Measurements from ENCODE around the gene MIOX.

MIOX gene

GRCh38 chr22:50463188-50463900 is 23.3 kb upstream of the MIOX start:
- TF ChIP-seq, protein P1, sequence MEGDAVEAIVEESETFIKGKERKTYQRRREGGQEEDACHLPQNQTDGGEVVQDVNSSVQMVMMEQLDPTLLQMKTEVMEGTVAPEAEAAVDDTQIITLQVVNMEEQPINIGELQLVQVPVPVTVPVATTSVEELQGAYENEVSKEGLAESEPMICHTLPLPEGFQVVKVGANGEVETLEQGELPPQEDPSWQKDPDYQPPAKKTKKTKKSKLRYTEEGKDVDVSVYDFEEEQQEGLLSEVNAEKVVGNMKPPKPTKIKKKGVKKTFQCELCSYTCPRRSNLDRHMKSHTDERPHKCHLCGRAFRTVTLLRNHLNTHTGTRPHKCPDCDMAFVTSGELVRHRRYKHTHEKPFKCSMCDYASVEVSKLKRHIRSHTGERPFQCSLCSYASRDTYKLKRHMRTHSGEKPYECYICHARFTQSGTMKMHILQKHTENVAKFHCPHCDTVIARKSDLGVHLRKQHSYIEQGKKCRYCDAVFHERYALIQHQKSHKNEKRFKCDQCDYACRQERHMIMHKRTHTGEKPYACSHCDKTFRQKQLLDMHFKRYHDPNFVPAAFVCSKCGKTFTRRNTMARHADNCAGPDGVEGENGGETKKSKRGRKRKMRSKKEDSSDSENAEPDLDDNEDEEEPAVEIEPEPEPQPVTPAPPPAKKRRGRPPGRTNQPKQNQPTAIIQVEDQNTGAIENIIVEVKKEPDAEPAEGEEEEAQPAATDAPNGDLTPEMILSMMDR (IDR thresholded peaks at IDR 0.05): no peak
- no peaks in the 10 kb centered on the region for H3K36me3 ChIP-seq (ENCODE audit: control insufficient read depth, insufficient read depth, low read length)
- no peak overlapping the region for H3K4me3 ChIP-seq (ENCODE audit: low read depth, low read length)
- H2AFZ ChIP-seq: no peak overlapping the region
- H3K4me2 ChIP-seq (ENCODE audit: low read length): no peak overlapping the region
- H3K9ac ChIP-seq: no peak overlapping the region
- no peaks in the 10 kb centered on the region for H3K9me3 ChIP-seq (ENCODE audit: control insufficient read depth, low read length)
- H3K27ac ChIP-seq: no peak overlapping the region
- H3K4me1 ChIP-seq: no peaks in the 10 kb centered on the region
- no peaks in the 10 kb centered on the region for H3K27me3 ChIP-seq (ENCODE audit: control insufficient read depth, insufficient read depth, low read length)
- no peaks in the 10 kb centered on the region for H3K79me2 ChIP-seq

DNA sequence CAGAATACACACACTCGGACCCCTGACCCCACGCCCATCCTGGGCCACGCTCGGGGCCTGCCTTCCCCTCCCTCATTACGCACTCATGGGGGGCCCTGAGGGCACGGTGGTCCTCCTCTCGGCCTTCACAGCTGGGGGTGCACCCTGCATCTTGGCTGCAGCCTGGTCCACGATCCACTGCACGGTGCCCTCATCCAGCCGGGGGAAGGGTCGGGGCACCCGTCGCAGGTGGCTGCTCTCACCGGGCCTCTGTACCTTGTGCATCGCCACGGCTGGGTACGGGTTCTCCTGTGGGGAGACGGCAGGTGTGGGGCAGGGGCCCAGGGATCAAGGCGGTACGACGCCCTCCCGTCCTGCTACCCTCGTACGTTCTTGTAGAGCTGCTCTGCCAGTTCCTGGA is 22.2 kb upstream of the MIOX start:
- H3K27ac ChIP-seq: no peak overlapping the region
- TF ChIP-seq, protein P1 (IDR thresholded peaks at IDR 0.05): no peak
- H3K36me3 ChIP-seq (ENCODE audit: control insufficient read depth, insufficient read depth, low read length): no peaks in the 10 kb centered on the region
- H3K9me3 ChIP-seq (ENCODE audit: control insufficient read depth, low read length): no peaks in the 10 kb centered on the region
- H3K4me3 ChIP-seq (ENCODE audit: low read depth, low read length): no peak overlapping the region
- H2AFZ ChIP-seq: no peak overlapping the region
- H3K9ac ChIP-seq: no peak overlapping the region
- H3K27me3 ChIP-seq (ENCODE audit: control insufficient read depth, insufficient read depth, low read length): no peaks in the 10 kb centered on the region
- no peaks in the 10 kb centered on the region for H3K79me2 ChIP-seq
- H3K4me1 ChIP-seq: no peaks in the 10 kb centered on the region
- no peak overlapping the region for H3K4me2 ChIP-seq (ENCODE audit: low read length)

DNA sequence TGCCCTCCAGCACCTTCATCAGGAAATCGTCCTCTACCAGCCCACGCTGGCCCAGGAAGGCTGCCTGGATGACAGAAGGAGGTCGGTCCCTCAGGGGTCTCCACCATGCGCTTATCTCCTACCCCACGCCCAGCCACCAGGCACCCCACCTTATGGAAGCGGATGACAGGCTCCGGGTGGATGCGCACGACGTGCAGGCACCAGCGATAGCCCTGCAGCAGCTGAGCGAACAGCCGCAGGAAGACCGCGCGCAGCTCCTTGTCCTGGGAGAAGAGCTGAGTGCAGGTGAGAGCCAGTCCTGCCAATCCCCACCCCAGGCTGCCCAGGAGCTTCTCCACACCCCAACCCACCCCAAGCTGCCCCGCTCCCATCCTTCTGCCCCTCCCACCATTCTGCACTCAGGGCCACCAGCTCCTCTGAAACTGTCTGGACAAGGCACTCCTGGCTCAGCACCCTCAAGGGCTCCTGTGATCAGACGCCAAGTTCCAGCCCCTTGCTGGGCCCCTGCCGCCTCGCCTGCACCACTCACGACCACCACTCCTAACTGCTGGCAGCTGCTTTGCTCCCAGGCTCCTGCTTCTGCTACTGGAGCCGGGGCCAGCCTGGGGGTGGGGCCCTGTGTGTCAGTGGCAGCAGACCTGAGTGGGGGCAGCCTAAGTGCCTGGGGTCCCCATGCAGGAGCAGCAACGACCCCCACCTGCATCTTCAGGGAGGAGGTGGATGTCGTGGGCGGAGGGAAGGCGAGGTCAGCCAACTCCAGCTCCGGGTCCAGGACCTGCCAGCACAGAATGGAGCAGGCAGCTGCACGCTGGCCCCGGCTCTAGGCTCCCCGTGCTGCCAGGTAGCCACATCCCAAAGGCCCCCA is 21.4 kb upstream of the MIOX start:
- no peak overlapping the region for H3K9ac ChIP-seq
- H3K36me3 ChIP-seq (ENCODE audit: control insufficient read depth, insufficient read depth, low read length): no peaks in the 10 kb centered on the region
- TF ChIP-seq, protein P1 (IDR thresholded peaks at IDR 0.05): no peak
- no peaks in the 10 kb centered on the region for H3K27me3 ChIP-seq (ENCODE audit: control insufficient read depth, insufficient read depth, low read length)
- peaks cover under 1% of the 10 kb centered on the region for H3K4me1 ChIP-seq
- no peak overlapping the region for H3K4me2 ChIP-seq (ENCODE audit: low read length)
- H3K4me3 ChIP-seq (ENCODE audit: low read depth, low read length): no peak overlapping the region
- H3K9me3 ChIP-seq (ENCODE audit: control insufficient read depth, low read length): no peaks in the 10 kb centered on the region
- H3K27ac ChIP-seq: no peak overlapping the region
- H2AFZ ChIP-seq: no peak overlapping the region
- peaks cover 4% of the 10 kb centered on the region for H3K79me2 ChIP-seq

DNA sequence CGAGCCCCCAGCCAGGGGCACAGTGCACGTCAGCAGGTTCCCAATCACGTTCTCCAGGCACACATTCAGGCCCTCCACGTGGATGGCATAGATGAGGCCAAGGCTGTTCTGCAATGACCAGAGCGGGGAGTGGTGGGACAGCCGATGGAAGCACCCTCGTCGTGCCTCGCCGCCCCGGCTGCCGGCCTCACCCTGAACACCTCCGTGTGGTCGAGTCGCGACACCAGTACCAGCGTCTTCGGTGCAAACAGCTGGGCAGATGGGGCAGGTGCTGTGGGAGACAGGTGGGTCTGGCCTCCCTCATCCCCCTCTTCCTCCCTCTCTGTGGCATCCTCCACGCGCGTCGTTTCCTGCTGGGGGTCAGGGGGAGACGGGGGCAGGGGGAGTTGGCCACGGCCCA is 19.3 kb upstream of the MIOX start:
- TF ChIP-seq, protein P1 (IDR thresholded peaks at IDR 0.05): no peak
- Histone ChIP-seq H3K27ac (no peak overlapping the region), H3K4me3 (ENCODE audit: low read depth, low read length) (no peak overlapping the region), H3K79me2 (peaks cover 23% of the 10 kb centered on the region), H3K36me3 (ENCODE audit: control insufficient read depth, insufficient read depth, low read length) (no peaks in the 10 kb centered on the region), H3K27me3 (ENCODE audit: control insufficient read depth, insufficient read depth, low read length) (no peaks in the 10 kb centered on the region), H3K4me2 (ENCODE audit: low read length) (no peak overlapping the region), H3K9ac (no peak overlapping the region), H3K4me1 (peaks cover 2% of the 10 kb centered on the region), H2AFZ (no peak overlapping the region), H3K9me3 (ENCODE audit: control insufficient read depth, low read length) (no peaks in the 10 kb centered on the region)

Data from parathyroid adenoma (tissue), 2 donors.